ENCODE results near the gene KBTBD4. TPM values are rescaled to one million over a fixed set of nuclear protein-coding genes. Genes with fewer than 3 reads are reported as not detected.

The KBTBD4 gene
- total RNA-seq, 1 experiment from 2014 or later = 15.9 TPM

- WGBS (ENCODE audit: extremely low coverage, insufficient read length, low lambda C conversion rate) = no CpG with 5 or more reads among the region's 3 CpGs
- no peak overlapping the region for H4K91ac ChIP-seq (ENCODE audit: insufficient read length, low read depth, low read length)
- no peak overlapping the region for H3K4ac ChIP-seq (ENCODE audit: low read depth, low read length)
- H4K8ac ChIP-seq (replicated peaks; ENCODE audit: insufficient read length, low read depth, low read length) = no peak overlapping the region
- no peak overlapping the region for H2BK5ac ChIP-seq (ENCODE audit: insufficient read length, low read length)
- H3K4me1 ChIP-seq (ENCODE audit: insufficient read depth, low read length) = peaks cover 12% of the 10 kb centered on the region; the same call in 1 of the 2 replicates
- H3K79me1 ChIP-seq (ENCODE audit: insufficient read depth, low read depth, low read length, poor library complexity, severe bottlenecking) = peaks cover 11% of the 10 kb centered on the region
- no peaks in the 10 kb centered on the region for H3K9me3 ChIP-seq (ENCODE audit: control insufficient read depth, low read depth, low read length)
- no peak overlapping the region for H2BK120ac ChIP-seq (ENCODE audit: low read depth, low read length, poor library complexity, severe bottlenecking)
- no peak overlapping the region for H4K5ac ChIP-seq (ENCODE audit: insufficient read length, low read depth, low read length)
- Mint-ChIP-seq H3K4me1 (peaks cover 41 to 44% of the 10 kb centered on the region in 2 experiments), H3K27ac (peak overlapping the region; percentile 14 to 86 (median 33); a peak in 5 of 7 replicates), H3K27me3 (ENCODE audit: low read depth) (no peaks in the 10 kb centered on the region), H3K36me3 (ENCODE audit: insufficient read depth in 1 of 3, low read depth in 3 of 3) (peaks cover 0 to 8% (median 6%) of the 10 kb centered on the region in 3 experiments; a peak in 2 of 7 replicates), H3K4me3 (peak overlapping the region in 1 of 2 experiments; percentile 1; a peak in 1 of 5 replicates), H3K9me3 (no peaks in the 10 kb centered on the region)
- peak; percentile 9 for DNase-seq
- no peak overlapping the region for H3K14ac ChIP-seq (ENCODE audit: insufficient read depth, low read length)
- H3K18ac ChIP-seq (ENCODE audit: insufficient read length, low read depth, low read length) = no peak overlapping the region
- no peaks in the 10 kb centered on the region for H3K27me3 ChIP-seq (ENCODE audit: insufficient read depth, low read length)
- H2BK12ac ChIP-seq (ENCODE audit: insufficient read length, low read depth, low read length) = no peak overlapping the region
- no peak overlapping the region for H3K9ac ChIP-seq (ENCODE audit: extremely low read depth, insufficient read length, low read length)
- H2AK5ac ChIP-seq (ENCODE audit: insufficient read length, low read length) = no peak overlapping the region
- peak overlapping the region; percentile 1 for H3K4me2 ChIP-seq (ENCODE audit: insufficient read depth, insufficient read length, low read length)
- no peak overlapping the region for H2BK20ac ChIP-seq (ENCODE audit: low read depth, low read length, poor library complexity, severe bottlenecking)
- H2BK15ac ChIP-seq (ENCODE audit: low read depth, low read length) = no peak overlapping the region
- TF ChIP-seq CTCF (conservative IDR thresholded peaks at IDR 0.05) = no peak
- H3K27ac ChIP-seq (ENCODE audit: insufficient read length, low read depth, low read length) = no peak overlapping the region
- H2AFZ ChIP-seq (ENCODE audit: low read length) = no peak overlapping the region
- no peak overlapping the region for H3T11ph ChIP-seq (ENCODE audit: low read length)
- no peak overlapping the region for H3K23ac ChIP-seq (ENCODE audit: insufficient read length, low read depth, low read length)
- H3K79me2 ChIP-seq (ENCODE audit: insufficient read depth, low read length) = peaks cover 51% of the 10 kb centered on the region; the same call in 1 of the 2 replicates
- no peaks in the 10 kb centered on the region for H3K23me2 ChIP-seq (ENCODE audit: insufficient read length, low read depth, low read length, poor library complexity, severe bottlenecking)
- H3K56ac ChIP-seq (ENCODE audit: insufficient read length, low read depth, low read length) = no peak overlapping the region
- peaks cover 2% of the 10 kb centered on the region for H4K20me1 ChIP-seq (ENCODE audit: control insufficient read depth, insufficient read depth, insufficient read length)
These were observed 55.1 kb downstream of the KBTBD4 start for GRCh38 chr11:47523490-47524225.

Other genes starting within 250 kb of the KBTBD4 start
- not detected in 2 replicates for gene MYBPC3, start 226.3 kb downstream of the KBTBD4 start, total RNA-seq (2021)
- not detected in 2 replicates for gene SPI1, start 200.4 kb downstream of the KBTBD4 start, total RNA-seq (2021)
- 25.8 and 29.2 TPM in 2 replicates for gene SLC39A13, start 170.4 kb downstream of the KBTBD4 start, total RNA-seq (2021)
- gene PSMC3, start 152.5 kb downstream of the KBTBD4 start, total RNA-seq (2021) = 179 TPM in 2 replicates
- 0.48 TPM in 1 of 2 replicates, not detected in the other for gene RAPSN, start 129.8 kb downstream of the KBTBD4 start, total RNA-seq (2021)
- 211 and 217 TPM in 2 replicates for gene CELF1, start 25.8 kb downstream of the KBTBD4 start, total RNA-seq (2021)
- gene PTPMT1, start 13.4 kb downstream of the KBTBD4 start, total RNA-seq (2021) = 66.0 and 72.9 TPM in 2 replicates
- 130 and 144 TPM in 2 replicates for gene NDUFS3, start 104 bp upstream of the KBTBD4 start, total RNA-seq (2021)
- gene FAM180B, start 7.7 kb upstream of the KBTBD4 start, total RNA-seq (2021) = 0.31 and 0.37 TPM in 2 replicates
- gene C1QTNF4, start 15.4 kb upstream of the KBTBD4 start, total RNA-seq (2021) = 5.7 and 8.7 TPM in 2 replicates
- gene MTCH2, start 63.6 kb upstream of the KBTBD4 start, total RNA-seq (2021) = 174 and 176 TPM in 2 replicates
- 3.0 and 4.3 TPM in 2 replicates for gene AGBL2, start 136.4 kb upstream of the KBTBD4 start, total RNA-seq (2021)
- gene FNBP4, start 188.4 kb upstream of the KBTBD4 start, total RNA-seq (2021) = 93.3 and 106 TPM in 2 replicates